Measurements from ENCODE around the gene GCC2. TPM values are rescaled to one million over a fixed set of nuclear protein-coding genes. Genes with fewer than 3 reads are reported as not detected.
"Not testable (repeated sequence)": the region's sequence is repeated elsewhere in the genome, so short reads cannot be mapped to it uniquely, and the experiment has no call there.

The GCC2 gene
- polyA plus RNA-seq, 1 donor from 2014 or later: 65.6 TPM

DNA sequence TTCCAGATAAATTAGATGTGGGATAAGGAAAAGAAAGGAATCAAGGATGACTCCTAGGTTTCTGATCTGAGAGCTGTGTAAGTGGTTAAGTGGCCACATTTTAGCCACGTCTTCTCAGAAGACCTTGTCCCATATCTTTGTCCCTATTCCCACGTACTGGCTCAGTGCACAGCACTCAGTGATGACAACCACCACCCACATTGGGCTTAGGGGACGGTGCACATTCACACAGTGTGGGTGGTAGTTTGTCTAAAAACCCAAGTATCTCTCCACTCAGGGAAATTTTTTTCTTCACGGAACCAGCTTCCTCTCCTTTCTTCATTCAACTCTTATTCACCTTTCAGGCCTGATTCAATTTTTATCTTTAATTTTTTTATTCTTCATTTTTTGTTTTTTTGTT lies 30.6 kb upstream of the GCC2 start:
- Mint-ChIP-seq H3K4me3 (no peak overlapping the region), H3K9me3 (no peaks in the 10 kb centered on the region), H3K4me1 (no peaks in the 10 kb centered on the region), H3K27ac (no peak overlapping the region), H3K27me3 (peaks cover 3% of the 10 kb centered on the region), H3K36me3 (no peaks in the 10 kb centered on the region)

DNA sequence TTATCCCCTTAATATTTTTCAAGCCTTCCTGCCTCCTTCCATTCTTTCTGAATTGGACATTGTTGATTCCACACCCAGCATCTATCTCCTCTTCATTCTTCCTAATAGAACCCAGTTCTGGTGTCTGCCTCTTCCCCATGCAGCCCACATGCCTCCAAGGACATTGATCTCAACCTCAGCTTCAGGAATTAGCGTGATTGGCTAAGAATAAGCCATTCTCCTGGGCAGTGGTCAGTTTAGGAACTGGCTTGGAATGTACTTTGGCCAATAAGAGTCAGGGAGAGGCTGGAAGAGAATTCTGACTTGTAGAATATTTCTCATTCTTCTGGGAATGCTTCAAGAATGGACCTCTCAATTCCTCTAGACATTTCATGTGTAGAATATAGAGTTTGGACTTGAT lies 25.9 kb upstream of the GCC2 start:
- peaks cover 0 to 1% (median 0%) of the 10 kb centered on the region in 3 donors for H3K4me1 Mint-ChIP-seq
- peaks cover 2% of the 10 kb centered on the region for H3K36me3 Mint-ChIP-seq
- no peak overlapping the region for H3K27ac Mint-ChIP-seq
- peaks cover 4% of the 10 kb centered on the region for H3K27me3 Mint-ChIP-seq
- H3K4me3 Mint-ChIP-seq: no peak overlapping the region
- no peaks in the 10 kb centered on the region for H3K9me3 Mint-ChIP-seq

GRCh38 chr2:108423502-108424251 lies 25.3 kb upstream of the GCC2 start:
- H3K36me3 Mint-ChIP-seq: peaks cover 2% of the 10 kb centered on the region
- peaks cover 5% of the 10 kb centered on the region for H3K27me3 Mint-ChIP-seq
- peaks cover 0 to 1% (median 0%) of the 10 kb centered on the region in 3 donors for H3K4me1 Mint-ChIP-seq
- no peaks in the 10 kb centered on the region for H3K9me3 Mint-ChIP-seq
- H3K4me3 Mint-ChIP-seq: no peak overlapping the region
- no peak overlapping the region for H3K27ac Mint-ChIP-seq

- H3K27ac Mint-ChIP-seq: peak overlapping the region in 1 of 3 donors; percentile 40
- H3K27me3 Mint-ChIP-seq: peaks cover 6% of the 10 kb centered on the region
- peaks cover 3% of the 10 kb centered on the region for H3K36me3 Mint-ChIP-seq
- no peak overlapping the region for H3K4me3 Mint-ChIP-seq
- H3K9me3 Mint-ChIP-seq: peaks cover 0 to 2% (median under 1%) of the 10 kb centered on the region in 3 donors
- peaks cover 0 to 1% (median 0%) of the 10 kb centered on the region in 3 donors for H3K4me1 Mint-ChIP-seq
Observed at GRCh38 chr2:108428286-108429009, 20.6 kb upstream of the GCC2 start.

GRCh38 chr2:108435578-108435977 lies 13.4 kb upstream of the GCC2 start:
- not testable (repeated sequence) for H3K9me3 Mint-ChIP-seq, H3K36me3 Mint-ChIP-seq, H3K27ac Mint-ChIP-seq, H3K27me3 Mint-ChIP-seq, H3K4me3 Mint-ChIP-seq, H3K4me1 Mint-ChIP-seq

DNA sequence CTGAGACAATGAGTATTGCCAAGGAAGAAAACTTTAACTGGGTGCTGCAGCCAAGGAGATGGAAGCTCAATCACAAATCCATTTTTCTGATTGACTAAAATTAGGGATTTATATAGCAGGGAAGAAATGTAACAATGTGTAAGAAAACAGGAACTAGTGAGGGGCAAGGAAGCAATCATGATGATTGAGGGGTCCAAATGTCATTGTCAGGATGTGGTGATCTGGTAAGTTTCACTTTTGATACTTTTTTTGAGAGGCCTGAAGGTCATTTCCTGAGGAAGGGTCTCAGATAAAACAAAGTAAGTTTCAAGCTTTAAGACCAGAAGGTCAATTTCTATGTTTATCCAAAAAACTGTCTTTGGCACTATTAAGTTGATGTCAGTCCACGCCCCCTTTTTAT lies 12.0 kb upstream of the GCC2 start:
- peaks cover 1% of the 10 kb centered on the region for H3K36me3 Mint-ChIP-seq
- no peak overlapping the region for H3K4me3 Mint-ChIP-seq
- peaks cover 0 to 1% (median 0%) of the 10 kb centered on the region in 3 donors for H3K4me1 Mint-ChIP-seq
- no peak overlapping the region for H3K27ac Mint-ChIP-seq
- no peaks in the 10 kb centered on the region for H3K27me3 Mint-ChIP-seq
- H3K9me3 Mint-ChIP-seq: peaks cover 0 to 5% (median 3%) of the 10 kb centered on the region in 3 donors

DNA sequence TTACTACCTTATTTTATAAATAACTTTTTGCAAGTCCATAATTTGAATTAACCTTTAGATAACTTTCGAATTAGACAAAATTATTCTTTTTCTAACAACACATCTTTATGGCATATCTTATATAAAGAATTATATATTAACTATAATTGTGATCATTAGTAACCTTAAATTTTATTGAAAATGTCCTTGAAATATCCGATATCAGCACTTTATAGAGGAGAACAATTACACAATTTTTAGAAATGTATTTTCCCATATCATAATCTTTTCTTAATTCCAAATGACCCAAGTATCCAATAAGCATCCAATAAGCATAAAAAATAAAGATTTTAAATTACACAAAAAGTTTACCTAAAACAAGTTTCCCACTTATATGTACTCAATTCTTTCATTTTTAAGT lies 7.3 kb upstream of the GCC2 start:
- Mint-ChIP-seq H3K9me3 (peaks cover 0 to 3% (median 0%) of the 10 kb centered on the region in 3 donors), H3K4me1 (no peaks in the 10 kb centered on the region), H3K27me3 (no peaks in the 10 kb centered on the region), H3K36me3 (no peaks in the 10 kb centered on the region), H3K4me3 (no peak overlapping the region), H3K27ac (no peak overlapping the region)

DNA sequence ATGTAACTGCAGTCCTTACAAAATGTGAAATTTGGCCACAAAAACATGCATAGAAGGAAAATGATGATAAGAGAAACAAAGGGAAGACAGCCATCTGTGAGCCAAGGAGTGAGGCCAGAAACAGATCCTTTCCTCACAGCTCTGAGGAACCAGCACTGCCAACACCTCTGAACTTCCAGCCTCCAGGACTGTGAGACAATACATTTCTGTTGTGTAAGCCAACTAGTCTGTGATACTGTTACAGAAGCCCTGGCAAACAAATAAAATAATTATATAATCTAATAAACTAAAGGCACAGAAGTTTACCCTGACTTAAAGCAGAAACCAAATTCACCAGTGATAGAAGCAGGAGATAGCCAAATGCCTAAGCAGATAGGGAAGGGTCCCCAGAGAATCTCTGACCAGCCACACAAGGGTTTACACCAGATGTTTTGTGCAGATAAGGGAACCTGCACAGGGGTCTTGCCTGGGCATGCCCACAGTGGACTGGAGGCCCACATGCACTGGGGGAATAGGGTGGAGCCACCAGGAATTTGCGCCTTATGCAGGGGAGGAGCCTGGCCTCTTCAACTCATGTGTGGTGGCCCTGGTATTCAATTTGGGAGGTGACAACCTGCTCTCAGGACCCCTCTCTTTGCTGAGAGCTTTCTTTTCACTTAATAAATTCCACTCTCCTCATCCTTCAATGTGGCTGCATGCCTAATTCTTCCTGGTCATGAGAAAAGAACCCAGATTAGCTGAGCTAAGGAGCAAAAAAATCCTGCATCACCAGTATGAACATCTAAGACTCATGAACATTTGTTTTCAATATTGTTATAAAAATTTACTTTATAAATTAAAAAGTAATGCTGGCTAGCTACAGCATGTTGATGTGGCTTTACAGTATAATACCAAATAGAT lies 3.8 kb upstream of the GCC2 start:
- peaks cover 8 to 14% (median 12%) of the 10 kb centered on the region in 3 donors for H3K4me1 Mint-ChIP-seq
- no peak overlapping the region for H3K27ac Mint-ChIP-seq
- H3K9me3 Mint-ChIP-seq: peaks cover 0 to 3% (median 0%) of the 10 kb centered on the region in 3 donors
- H3K36me3 Mint-ChIP-seq: no peaks in the 10 kb centered on the region
- H3K27me3 Mint-ChIP-seq: no peaks in the 10 kb centered on the region
- H3K4me3 Mint-ChIP-seq: no peak overlapping the region

DNA sequence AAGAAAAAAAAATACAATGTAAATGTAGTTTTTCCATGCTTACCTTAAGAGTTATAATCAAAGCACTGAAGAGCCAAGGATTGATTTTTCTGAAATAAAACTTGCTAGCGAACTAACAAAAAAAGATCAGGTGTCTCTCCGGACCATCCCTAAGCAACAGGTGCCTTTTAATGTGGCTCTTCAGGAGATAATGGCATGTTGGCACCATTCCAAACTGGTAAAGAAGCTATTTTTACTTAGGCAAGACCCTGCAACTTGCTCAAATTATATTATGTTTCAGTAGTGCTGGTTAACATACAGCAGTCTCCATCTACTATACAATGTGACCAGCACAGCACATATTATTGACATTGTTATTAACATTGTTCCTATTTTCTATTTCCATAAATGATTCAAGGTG lies 2.3 kb upstream of the GCC2 start:
- Mint-ChIP-seq H3K27ac (peak overlapping the region in 1 of 3 donors; percentile 92), H3K36me3 (no peaks in the 10 kb centered on the region), H3K4me1 (peaks cover 13 to 21% (median 21%) of the 10 kb centered on the region in 3 donors), H3K9me3 (peaks cover 0 to 3% (median 0%) of the 10 kb centered on the region in 3 donors), H3K27me3 (no peaks in the 10 kb centered on the region), H3K4me3 (peak overlapping the region in 1 of 4 donors; percentile 92)

DNA sequence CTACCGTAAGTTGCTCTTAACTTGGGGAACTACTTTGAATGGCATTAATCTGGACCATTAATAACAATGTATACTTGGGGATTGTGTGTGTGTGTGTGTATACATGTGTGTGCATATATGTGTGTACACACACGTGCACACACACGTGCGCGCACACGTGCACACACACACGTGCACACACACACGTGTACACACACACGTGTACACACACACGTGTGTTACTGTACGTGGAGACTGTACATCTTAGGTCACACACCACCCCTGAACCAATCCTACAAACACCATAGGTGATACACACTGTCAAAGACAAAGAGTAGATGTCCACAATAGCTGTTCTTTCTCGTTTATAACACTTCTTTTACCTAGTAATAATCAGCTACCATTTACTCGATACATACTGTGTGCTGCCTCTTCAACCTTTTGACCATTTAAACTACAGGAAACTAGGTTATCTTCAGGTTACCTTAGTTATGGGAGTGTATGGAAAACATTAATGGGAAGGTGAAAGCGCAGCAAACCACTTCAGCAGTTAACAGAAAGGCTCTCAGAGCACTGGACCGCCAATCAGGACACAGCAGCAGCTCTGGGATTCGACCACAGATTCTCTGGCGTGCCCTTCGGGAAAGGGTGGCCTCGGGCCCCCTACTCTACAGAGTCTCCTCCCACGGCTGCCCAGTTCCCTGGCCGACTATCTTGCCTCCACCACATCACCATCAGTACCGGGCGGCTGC lies 894 bp upstream of the GCC2 start:
- Mint-ChIP-seq H3K27me3 (no peaks in the 10 kb centered on the region), H3K4me1 (peaks cover 15 to 30% (median 29%) of the 10 kb centered on the region in 3 donors), H3K36me3 (peaks cover 3% of the 10 kb centered on the region), H3K9me3 (peaks cover 0 to 3% (median 0%) of the 10 kb centered on the region in 3 donors), H3K27ac (peak overlapping the region; percentile 92 to 100 (median 99)), H3K4me3 (peak overlapping the region; percentile 92 to 99 (median 96))

GRCh38 chr2:108449410-108450130 lies 564 bp downstream of the GCC2 start:
- peak overlapping the region; percentile 92 to 100 (median 99) for H3K27ac Mint-ChIP-seq
- peak overlapping the region; percentile 92 to 99 (median 96) for H3K4me3 Mint-ChIP-seq
- no peaks in the 10 kb centered on the region for H3K9me3 Mint-ChIP-seq
- H3K27me3 Mint-ChIP-seq: no peaks in the 10 kb centered on the region
- peaks cover 9% of the 10 kb centered on the region for H3K36me3 Mint-ChIP-seq
- H3K4me1 Mint-ChIP-seq: peaks cover 15 to 31% (median 31%) of the 10 kb centered on the region in 3 donors

DNA sequence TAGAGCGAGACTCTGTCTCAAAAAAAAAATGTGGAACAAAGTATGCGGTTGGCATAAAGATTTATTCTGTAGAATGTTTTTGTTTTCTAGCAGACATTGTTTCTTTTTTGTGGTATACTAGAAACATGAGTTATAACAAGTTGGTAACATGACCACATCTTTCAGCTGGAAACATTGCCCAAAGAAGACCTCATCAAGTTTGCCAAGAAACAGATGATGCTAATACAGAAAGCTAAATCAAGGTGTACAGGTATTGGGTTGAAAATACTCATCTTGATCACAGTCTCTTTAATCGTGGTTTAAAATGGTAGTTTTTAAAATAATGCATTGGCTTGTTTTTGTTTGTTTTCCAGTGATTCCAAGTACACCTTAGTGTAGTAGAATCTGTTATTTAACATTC lies 1.9 kb downstream of the GCC2 start:
- no peaks in the 10 kb centered on the region for H3K27me3 Mint-ChIP-seq
- H3K4me1 Mint-ChIP-seq: peaks cover 17 to 34% (median 31%) of the 10 kb centered on the region in 3 donors
- H3K4me3 Mint-ChIP-seq: peak overlapping the region in 2 of 4 donors; percentile 77 to 92
- H3K36me3 Mint-ChIP-seq: peaks cover 16% of the 10 kb centered on the region
- H3K27ac Mint-ChIP-seq: peak overlapping the region in 2 of 3 donors; percentile 90 to 92
- H3K9me3 Mint-ChIP-seq: peaks cover 0 to 3% (median 2%) of the 10 kb centered on the region in 3 donors

DNA sequence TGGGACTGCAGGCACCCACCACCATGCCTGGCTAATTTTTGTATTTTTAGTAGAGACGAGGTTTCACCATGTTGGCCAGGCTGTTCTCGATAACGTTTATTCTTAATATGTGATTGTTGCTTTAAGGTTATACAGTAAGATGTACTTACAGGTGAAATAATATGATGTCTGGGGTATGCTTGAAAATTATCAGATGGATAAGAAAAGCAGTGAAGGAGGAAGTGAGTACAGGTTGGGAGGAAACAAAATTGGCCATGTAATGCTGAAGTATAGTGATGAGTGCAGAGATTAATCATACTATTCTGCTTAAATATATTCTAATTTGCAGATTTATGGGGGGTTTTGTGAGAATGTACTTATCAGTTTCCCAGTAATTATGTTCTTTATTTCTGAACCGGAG lies 3.0 kb downstream of the GCC2 start:
- Mint-ChIP-seq H3K27me3 (no peaks in the 10 kb centered on the region), H3K4me3 (peak overlapping the region in 2 of 4 donors; percentile 50 to 72), H3K36me3 (peaks cover 24% of the 10 kb centered on the region), H3K4me1 (peaks cover 20 to 38% (median 36%) of the 10 kb centered on the region in 3 donors), H3K27ac (peak overlapping the region; percentile 36 to 90 (median 76)), H3K9me3 (peaks cover 0 to 3% (median 2%) of the 10 kb centered on the region in 3 donors)

All from IgD-negative memory B cell (primary cell).